HG02798 (cell line): Measurements from ENCODE around the gene EIF4E2.

Experiments
- ATAC-seq: cut with Tn5 transposase; IDR thresholded peaks from one replicate; pipeline ENCODE4 v1.9.1; 2021; ENCODE audit warnings: mild to moderate bottlenecking; ENCODE audit not compliant: unreplicated experiment, poor library complexity

The EIF4E2 gene

DNA sequence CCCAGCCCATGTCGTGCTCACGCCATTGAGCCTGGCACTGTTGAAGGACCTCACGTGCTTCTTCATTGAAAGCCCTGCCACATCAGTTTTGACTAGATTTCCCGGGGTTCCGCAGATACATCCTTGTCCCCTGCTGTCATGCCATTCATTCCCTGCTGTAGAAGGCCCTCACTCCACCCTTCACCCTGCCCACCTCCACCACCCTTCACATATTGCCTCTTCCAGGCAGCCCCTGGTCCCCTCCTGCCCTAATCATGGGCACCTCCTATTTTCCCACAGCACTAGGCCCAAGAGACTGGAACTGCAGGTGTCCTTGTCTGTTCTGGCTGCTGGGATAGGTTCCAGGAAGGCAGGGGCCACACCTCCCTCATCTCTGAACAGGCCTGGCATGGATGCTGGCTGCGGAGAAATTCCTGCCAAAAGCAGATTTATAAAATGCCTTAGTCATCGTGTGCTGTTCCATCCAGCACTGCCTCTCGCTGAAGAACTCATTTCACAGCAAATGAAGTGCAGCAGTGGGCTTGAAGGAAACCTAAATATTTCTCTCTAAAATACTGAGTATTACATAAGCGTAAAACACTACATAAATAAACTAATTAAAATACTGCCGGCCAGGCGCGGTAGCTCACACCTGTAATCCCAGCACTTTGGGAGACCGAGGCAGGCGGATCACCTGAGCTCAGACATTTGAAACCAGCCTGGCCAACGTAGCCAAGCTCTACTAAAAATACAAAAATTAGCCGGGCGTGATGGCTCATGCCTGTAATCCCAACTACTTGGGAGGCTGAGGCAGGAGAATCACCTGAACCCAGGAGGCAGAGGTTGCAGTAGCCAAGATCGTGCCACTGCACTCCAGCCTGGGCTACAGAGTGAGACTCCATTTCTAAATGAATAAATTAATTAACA, 38.4 kb downstream of the EIF4E2 start:
- no peak for ATAC-seq

DNA sequence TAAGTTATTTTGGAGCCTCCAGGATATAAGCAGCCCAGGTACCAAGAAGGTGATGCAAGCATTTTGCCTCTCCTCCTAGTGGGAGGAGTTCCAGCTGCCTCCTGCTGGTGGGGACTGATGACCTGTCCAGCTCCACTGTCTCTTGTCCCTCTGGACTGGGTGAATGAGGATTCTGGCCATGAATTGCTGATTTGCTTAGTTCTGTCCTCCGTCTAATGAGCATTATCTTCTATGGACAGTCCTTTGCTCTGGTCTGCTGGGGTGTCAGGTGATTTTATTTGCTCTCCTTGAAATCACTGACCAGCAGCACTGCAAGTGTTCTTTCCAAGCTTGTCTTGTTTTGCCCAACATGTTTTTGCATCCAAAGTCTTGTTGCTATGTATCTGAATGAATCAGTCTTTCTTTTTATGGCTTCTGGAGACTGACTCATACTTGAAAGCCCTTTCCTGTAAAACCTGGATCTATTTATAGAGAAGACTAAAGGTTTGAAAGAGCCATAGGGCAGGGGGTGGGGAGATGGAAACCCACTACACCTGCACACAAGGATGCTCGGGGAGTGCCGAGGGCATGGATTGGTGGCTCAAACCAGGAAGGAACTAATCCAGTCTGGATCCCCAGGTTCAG, 42.4 kb downstream of the EIF4E2 start:
- no peak for ATAC-seq

DNA sequence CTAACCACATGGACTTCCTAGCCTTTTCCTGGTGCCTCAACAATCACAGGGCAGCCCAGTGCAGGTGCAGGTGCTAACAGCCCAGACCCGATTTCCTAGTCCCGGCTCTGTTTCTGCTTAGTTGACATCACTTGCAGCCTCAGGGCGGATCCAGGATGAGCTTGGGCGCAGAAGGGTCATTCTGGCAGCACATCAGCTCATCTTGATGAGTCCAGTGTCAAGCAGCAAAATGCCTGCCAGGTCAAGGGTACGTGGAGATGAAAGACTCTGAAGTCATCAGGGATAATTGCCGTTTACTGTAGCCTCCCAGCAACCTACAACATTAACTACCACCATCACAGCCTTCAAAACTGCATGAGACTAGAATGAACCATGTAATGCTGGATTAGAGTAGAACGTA, 43.5 kb downstream of the EIF4E2 start:
- ATAC-seq: no peak

GRCh38 chr2:232597362-232598079, 47.0 kb downstream of the EIF4E2 start:
- ATAC-seq: no peak

GRCh38 chr2:232598293-232598692, 47.8 kb downstream of the EIF4E2 start:
- no peak for ATAC-seq

DNA sequence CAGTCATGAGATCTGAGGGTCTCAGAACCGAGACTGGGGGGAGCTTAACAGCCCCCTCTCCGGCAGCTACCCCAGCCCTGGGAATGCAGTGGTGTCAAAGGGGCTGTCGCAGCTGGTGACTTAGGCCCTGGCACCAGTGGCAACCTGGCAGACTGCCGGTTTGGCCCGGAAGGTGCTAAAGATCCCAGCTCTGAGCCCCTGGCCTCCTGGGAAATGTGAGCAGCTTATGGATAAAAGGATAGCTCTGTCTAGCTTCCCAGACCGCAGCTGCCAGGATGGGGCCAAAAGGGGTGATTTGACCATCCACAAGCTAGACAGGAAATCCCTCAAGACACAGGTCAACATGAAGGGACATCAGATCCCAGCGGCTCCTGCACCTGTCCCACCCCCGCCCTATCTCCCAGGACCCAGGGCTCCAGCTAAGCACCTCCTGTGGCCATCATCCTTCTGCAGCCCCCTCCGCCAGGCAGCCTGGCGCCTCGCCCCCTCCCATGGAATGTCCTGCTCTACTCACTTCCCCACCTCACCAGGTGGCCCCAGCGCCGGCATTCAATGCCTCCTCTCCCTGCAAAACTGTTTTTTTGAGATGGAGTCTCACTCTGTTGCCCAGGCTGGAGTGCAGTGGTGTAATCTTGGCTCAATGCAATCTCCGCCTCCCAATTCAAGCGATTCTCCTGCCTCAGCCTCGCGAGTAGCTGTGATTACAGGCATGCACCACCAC, 49.7 kb downstream of the EIF4E2 start:
- no peak for ATAC-seq

DNA sequence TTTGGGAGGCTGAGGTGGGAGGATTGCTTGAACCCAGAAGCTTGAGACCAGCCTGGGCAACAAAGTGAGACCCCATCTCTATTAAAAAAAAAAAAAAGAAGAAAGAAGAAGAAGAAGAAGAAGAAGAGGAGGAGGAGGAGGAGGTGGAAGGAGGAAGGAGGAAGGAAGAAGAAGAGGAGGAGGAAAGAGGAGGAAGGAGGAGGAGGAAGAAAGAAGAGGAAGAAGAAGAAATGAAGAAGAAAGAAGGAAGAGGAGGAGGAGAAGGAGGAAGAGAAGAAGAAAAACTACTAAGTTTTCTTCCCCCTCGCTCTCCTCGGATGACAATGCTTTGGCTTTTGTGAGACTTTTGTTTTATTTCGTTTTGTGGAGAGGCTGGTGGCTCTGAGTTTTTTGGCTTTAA, 52.8 kb downstream of the EIF4E2 start:
- ATAC-seq: no peak

DNA sequence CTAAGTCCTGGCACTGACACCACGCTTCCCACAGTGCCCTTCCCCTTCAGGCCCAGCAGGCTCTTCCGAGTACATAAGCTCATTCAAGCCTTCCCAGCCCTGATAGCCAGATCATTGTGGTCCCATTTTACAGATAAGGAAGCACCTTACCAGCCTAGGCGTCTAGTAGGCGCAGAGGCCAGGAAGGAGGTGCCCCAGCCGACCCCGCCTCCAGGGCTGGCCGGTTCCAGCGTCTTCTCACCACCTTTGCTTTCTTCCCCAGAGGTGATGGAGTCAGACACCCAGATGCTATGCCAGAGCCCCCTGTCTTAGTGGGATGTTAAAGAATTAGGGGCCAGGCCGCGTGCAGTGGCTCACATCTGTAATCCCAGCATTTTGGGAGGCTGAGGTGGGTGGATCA, 54.0 kb downstream of the EIF4E2 start:
- ATAC-seq: no peak

DNA sequence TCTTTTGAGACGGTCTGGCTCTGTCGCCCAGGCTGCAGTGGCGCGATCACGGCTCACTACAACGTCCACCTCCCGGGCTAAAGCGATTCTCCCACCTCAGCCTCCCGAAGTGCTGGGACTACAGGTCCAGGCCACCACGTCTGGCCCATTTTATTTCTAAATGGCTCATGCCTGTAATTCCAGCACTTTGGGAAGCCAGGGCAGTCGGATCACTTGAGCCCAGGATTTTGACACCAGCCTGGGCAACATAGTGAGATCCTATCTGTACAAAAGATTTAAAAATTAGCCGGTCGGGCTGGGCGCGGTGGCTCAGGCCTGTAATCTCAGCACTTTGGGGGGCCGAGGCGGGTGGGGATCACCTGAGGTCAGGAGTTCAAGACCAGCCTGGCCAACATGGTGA, 56.5 kb downstream of the EIF4E2 start:
- ATAC-seq: no peak

DNA sequence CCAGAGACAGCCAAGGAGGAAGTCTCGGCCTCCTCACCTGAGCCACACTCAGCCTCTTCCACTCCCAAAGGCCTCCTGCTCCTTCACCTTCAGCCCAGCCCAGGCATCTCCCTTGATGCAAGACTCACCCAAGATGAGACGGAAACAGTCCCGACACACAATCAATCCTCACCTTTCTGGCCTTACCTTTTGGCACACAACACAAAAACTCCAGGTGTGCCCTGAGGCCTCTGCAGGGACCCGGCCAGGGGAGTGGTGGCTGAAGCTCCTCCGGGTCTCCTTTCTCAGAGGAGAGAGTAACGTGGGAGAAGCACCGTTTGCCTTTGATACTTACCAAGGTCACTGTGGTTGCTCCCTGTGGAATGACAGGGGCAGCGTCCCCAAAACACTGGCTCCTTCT, 59.1 kb downstream of the EIF4E2 start:
- no peak for ATAC-seq

GRCh38 chr2:232610081-232610480, 59.6 kb downstream of the EIF4E2 start:
- no peak for ATAC-seq

GRCh38 chr2:232611061-232611460, 60.6 kb downstream of the EIF4E2 start:
- no peak for ATAC-seq

- no peak for ATAC-seq
Observed at GRCh38 chr2:232611559-232612218, 61.2 kb downstream of the EIF4E2 start.

- no peak for ATAC-seq
Observed at GRCh38 chr2:232613538-232614134, 63.1 kb downstream of the EIF4E2 start.

- ATAC-seq: no peak
Observed at GRCh38 chr2:232615339-232615738, 64.8 kb downstream of the EIF4E2 start.
